GM12875 (cell line): ENCODE measurements around the gene CRNN.

Experiments used
- H3K4me3 ChIP-seq: one replicate; pipeline ENCODE4 v1.5.1; 2011; ENCODE audit warnings: low read depth, low read length, control low read depth
- CTCF ChIP-seq: IDR thresholded peaks from 2 replicates; pipeline ENCODE4 v1.5.1; 2011; ENCODE audit warnings: low read depth, mild to moderate bottlenecking, control low read depth, inconsistent platforms, low read length, moderate library complexity, borderline replicate concordance; ENCODE audit not compliant: insufficient read depth

CRNN gene

GRCh38 chr1:152426731-152427130 lies 12.7 kb upstream of the CRNN start:
- no peak for TF ChIP-seq CTCF
- H3K4me3 ChIP-seq = no peak overlapping the region

DNA sequence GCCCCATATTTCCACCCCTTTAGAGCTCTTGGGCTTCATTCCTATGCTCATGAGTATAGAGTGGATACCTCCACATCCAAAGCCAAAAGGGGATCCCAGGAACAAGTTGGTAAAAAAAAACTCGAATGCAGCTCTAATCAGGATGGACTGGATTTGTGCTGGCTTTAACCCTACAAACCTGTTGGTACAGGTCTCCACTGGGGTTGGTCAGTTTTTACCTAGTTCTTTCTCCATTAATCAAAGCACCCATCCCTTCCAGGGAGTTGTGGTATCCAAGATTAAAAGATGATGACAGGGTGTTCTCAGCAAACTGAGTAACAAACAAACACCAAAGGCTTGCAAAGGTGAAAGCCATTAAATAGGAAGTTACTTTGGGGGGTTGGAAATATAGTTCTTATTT lies 5.9 kb upstream of the CRNN start:
- no peak overlapping the region for H3K4me3 ChIP-seq
- no peak for TF ChIP-seq CTCF

DNA sequence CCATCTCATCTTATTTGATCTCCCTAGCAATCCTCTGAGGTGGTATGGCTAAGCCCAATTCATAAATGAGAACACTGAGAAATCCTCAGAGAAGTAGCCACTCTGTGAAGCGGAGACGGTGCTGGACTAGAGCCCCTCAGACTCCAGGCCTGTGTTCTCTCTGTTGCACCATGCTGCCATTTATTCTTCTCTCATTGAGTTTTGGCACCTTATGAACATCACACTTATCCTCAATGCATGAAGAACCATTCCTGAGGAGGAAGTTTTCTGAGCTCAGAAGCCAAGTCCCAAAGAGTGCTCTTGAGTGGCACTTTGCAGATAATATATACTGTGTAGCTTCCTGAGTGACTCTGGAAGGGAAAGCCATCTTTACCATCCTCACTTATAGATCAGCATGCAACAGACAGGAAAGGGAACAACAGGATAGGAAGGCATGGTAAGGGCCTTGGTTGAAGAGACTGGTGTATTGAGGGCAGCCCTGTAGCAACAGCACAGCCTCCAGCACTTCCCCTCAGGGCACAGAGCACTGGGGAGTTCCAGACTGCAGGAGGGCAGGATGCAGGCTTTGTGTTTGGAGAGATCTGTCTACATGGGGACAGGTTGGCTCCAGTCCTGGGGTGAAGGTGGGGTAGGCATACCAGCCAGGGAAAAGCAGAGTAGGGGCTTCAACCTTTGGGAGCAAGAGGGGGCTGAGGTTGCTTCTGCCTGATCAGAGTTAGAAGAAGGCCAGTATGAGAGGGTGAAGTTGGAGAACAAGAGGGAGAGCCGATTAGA lies 1.6 kb upstream of the CRNN start:
- TF ChIP-seq CTCF = no peak
- no peak overlapping the region for H3K4me3 ChIP-seq

DNA sequence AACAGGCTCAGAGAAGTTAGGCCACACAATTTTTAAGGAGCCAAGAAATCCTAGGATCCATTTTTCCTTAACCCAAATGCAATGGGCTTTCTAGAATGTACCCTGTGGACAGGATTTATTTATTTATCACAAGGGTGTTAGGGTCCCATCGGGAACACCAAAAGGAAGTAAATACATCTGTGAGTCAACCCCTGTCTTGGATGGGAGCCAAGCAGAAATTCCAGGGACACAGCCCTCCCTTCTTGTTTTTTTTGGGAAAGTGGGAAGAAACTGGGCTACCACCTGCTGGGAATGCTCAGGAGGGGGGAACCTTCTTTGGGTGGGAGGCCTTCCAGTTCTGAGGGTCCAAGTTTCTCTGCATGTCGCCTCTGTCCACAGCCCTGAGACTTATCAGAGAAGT lies 1.3 kb downstream of the CRNN start:
- no peak overlapping the region for H3K4me3 ChIP-seq
- TF ChIP-seq CTCF = no peak

- H3K4me3 ChIP-seq = no peak overlapping the region
- TF ChIP-seq CTCF = no peak
These were observed 2.9 kb downstream of the CRNN start for GRCh38 chr1:152411134-152411533.

GRCh38 chr1:152410599-152410998 lies 3.5 kb downstream of the CRNN start:
- TF ChIP-seq CTCF = no peak
- no peak overlapping the region for H3K4me3 ChIP-seq

DNA sequence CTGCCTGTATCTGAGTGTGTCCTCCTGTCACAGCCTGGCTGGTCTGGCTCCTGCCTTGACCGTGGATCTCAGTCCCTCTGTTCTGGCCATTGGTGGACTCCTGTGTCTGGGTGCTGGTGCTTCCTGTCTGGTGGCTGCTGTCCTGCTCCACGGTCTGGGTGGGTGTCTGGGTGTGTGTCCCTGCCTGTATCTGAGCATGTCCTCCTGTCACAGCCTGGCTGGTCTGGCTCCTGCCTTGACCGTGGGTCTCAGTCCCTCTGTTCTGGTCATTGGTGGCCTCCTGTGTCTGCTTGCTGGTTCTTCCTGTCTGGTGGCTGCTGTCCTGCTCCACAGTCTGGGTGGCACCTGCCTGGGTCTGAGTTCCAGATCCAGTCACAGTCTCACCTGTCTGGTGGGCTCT lies 4.0 kb downstream of the CRNN start:
- TF ChIP-seq CTCF = no peak
- no peak overlapping the region for H3K4me3 ChIP-seq
